Ascending aorta (tissue), 2 donors: ENCODE results near the gene CBR3. TPM values are rescaled to one million over a fixed set of nuclear protein-coding genes. Genes with fewer than 3 reads are reported as not detected.

Experiments used
- DNase-seq, 2 donors: peaks; one replicate each; pipeline ENCODE4 v3.0.0-alpha.2; 2019; ENCODE audit warnings: low spot score in 2 of 2
- H3K27ac ChIP-seq, 2 donors: fragments of 200-600 bp; sonication (generic); one replicate each; pipeline ENCODE4 v1.5.1; 2016 to 2017; ENCODE audit warnings: mild to moderate bottlenecking in 1 of 2
- H3K27me3 ChIP-seq: fragments of 200-600 bp; sonication (generic); one replicate; pipeline ENCODE4 v1.5.1; 2017
- H3K36me3 ChIP-seq, 2 donors: fragments of 200-600 bp; sonication (generic); one replicate each; pipeline ENCODE4 v1.5.1; 2016
- H3K4me1 ChIP-seq, 2 donors: fragments of 200-600 bp; sonication (generic); one replicate each; pipeline ENCODE4 v1.5.1; 2016 to 2017; ENCODE audit warnings: mild to moderate bottlenecking in 1 of 2
- H3K4me3 ChIP-seq, 2 donors: fragments of 200-600 bp; sonication (generic); one replicate each; pipeline ENCODE4 v1.5.1; 2016 to 2017; ENCODE audit warnings: mild to moderate bottlenecking in 1 of 2
- H3K9me3 ChIP-seq, 2 donors: fragments of 200-600 bp; sonication (generic); one replicate each; pipeline ENCODE4 v1.5.1; 2016
- intact Hi-C: fragments of 100-400 bp; cut with DNase I; formaldehyde crosslinking; loops from one replicate; pipeline ENCODE4 v1.15.1; 2023
- total RNA-seq: library from RNA; depleted of rRNA; stranded (reverse); fragments of >200 nt; gene quantifications from one replicate; pipeline ENCODE4 v1.1.0, GENCODE V29; 2016
- TF ChIP-seq, protein P1 (sequence below), 3 experiments: fragments of 200-600 bp in 2 of 3; fragments of 450-650 bp in 1 of 3; sonication (generic) in 2 of 3; IDR thresholded peaks; one replicate each; pipeline ENCODE4 v1.5.1; 2016 to 2019; ENCODE audit warnings: antibody characterized with exemption in 3 of 3, mild to moderate bottlenecking in 1 of 3, moderate library complexity in 1 of 3

Gene CBR3
- total RNA-seq, 1 donor from 2014 or later = 59.2 TPM

GRCh38 chr21:36166705-36167104, 31.8 kb downstream of the CBR3 start:
- TF ChIP-seq, protein P1, sequence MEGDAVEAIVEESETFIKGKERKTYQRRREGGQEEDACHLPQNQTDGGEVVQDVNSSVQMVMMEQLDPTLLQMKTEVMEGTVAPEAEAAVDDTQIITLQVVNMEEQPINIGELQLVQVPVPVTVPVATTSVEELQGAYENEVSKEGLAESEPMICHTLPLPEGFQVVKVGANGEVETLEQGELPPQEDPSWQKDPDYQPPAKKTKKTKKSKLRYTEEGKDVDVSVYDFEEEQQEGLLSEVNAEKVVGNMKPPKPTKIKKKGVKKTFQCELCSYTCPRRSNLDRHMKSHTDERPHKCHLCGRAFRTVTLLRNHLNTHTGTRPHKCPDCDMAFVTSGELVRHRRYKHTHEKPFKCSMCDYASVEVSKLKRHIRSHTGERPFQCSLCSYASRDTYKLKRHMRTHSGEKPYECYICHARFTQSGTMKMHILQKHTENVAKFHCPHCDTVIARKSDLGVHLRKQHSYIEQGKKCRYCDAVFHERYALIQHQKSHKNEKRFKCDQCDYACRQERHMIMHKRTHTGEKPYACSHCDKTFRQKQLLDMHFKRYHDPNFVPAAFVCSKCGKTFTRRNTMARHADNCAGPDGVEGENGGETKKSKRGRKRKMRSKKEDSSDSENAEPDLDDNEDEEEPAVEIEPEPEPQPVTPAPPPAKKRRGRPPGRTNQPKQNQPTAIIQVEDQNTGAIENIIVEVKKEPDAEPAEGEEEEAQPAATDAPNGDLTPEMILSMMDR (IDR thresholded peaks at IDR 0.05) = no peak
- no peak for DNase-seq
- H3K9me3 ChIP-seq = no peaks in the 10 kb centered on the region
- H3K27me3 ChIP-seq = no peaks in the 10 kb centered on the region
- H3K36me3 ChIP-seq = peaks cover 0 to 14% of the 10 kb centered on the region in 2 donors
- intact Hi-C loops = no loop called here
- H3K4me3 ChIP-seq = no peak overlapping the region
- H3K27ac ChIP-seq = no peak overlapping the region
- no peaks in the 10 kb centered on the region for H3K4me1 ChIP-seq

DNA sequence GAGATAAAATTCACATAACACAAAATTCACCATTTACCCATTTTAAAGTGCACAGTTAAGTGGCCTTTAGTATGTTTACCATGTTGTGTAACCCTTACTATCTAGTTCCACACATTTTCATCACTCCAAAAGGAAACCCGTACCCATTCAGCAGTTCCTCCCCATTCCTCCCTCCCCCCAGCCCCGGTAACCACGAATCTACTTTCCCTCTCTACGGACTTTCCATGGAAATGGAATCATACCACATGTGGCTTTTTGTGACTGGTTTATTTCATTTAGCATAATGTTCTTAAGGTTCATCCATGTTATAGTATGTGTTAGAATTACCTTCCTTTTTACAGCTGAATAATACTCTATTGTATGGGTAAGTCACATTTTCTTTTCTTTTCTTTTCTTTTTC, 32.7 kb downstream of the CBR3 start:
- H3K36me3 ChIP-seq = peaks cover 0 to 14% of the 10 kb centered on the region in 2 donors
- intact Hi-C loops = no loop called here
- H3K27ac ChIP-seq = no peak overlapping the region
- H3K4me3 ChIP-seq = no peak overlapping the region
- no peaks in the 10 kb centered on the region for H3K27me3 ChIP-seq
- TF ChIP-seq, protein P1 (IDR thresholded peaks at IDR 0.05) = no peak
- no peaks in the 10 kb centered on the region for H3K9me3 ChIP-seq
- no peaks in the 10 kb centered on the region for H3K4me1 ChIP-seq
- DNase-seq = no peak

DNA sequence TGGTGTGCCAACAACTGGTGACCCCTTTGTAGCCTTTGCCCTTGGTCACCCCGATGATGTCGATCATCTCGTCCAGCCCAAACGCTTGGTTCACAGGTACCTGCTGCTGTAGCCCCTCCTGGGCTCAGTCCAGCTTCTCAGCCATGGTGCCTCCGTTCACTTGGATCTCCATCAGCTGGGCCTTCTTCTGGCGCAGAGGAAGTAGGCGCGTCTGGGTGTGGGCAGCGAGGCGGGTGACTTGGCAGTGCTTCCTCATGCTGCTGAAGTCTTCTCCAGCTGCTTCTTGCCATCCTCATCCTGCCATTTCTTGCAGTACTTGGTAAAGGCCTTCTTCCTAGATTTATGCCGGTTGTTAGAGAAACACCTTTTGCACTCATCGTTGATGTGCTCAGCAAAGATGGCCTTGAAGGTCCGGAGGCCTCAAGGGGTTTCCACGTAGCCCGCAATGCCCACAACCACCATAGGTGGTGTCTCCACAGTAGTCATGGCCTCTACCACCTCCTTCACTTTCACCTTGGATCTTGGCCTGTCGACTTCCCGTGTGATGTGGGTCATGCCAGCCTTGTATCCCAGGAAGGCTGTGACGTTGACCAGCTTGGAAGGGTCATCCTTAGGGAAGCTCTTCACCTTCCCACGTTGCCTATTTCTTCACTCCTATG, 34.7 kb downstream of the CBR3 start:
- H3K36me3 ChIP-seq = peaks cover 0 to 14% of the 10 kb centered on the region in 2 donors
- no peak overlapping the region for H3K27ac ChIP-seq
- TF ChIP-seq, protein P1 (IDR thresholded peaks at IDR 0.05) = no peak
- no peaks in the 10 kb centered on the region for H3K9me3 ChIP-seq
- no peaks in the 10 kb centered on the region for H3K4me1 ChIP-seq
- H3K27me3 ChIP-seq = no peaks in the 10 kb centered on the region
- no peak overlapping the region for H3K4me3 ChIP-seq
- intact Hi-C loops = no loop called here
- DNase-seq = no peak

DNA sequence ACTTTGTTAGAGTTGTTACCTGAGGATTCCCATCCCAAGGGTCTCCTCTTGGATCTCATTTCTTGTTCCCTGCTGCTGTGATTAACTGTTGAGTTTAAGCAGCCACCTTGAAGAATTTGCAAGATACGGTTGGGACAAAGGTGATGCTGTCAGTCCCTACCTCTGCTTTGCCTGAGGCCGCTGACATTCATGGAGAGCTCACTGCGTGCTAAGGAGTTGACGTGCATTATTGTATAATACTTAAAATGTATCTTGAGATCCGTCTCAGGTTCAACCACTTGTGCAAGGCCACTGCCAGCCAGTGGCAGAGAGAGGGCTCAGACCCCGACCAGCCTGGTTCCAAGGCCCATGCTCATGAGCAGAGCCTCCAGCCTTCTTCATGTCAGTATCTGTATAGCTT, 35.9 kb downstream of the CBR3 start:
- Histone ChIP-seq H3K36me3 (peaks cover 0 to 14% of the 10 kb centered on the region in 2 donors), H3K27ac (no peak overlapping the region), H3K9me3 (no peaks in the 10 kb centered on the region), H3K27me3 (no peaks in the 10 kb centered on the region), H3K4me3 (no peak overlapping the region), H3K4me1 (no peaks in the 10 kb centered on the region)
- intact Hi-C loops = no loop called here
- TF ChIP-seq, protein P1 (IDR thresholded peaks at IDR 0.05) = no peak
- no peak for DNase-seq

DNA sequence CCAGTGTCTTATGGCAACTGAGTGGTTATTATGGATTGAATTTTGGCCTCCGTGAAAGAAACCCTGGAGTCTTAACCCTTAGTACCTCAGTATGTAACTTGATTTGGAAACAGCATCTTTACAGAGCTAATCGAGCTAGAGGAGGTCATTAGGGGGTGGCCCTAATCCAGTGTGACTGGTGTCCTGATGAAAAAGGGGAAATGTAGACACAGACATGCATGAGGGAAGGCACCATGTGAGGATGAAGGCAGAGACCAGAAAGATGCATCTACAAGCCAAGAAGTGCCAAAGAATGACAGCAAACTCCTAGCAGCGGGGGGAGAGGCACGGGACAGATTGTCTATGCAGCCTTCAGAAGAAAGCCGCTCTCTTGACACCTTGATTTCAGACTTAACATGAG, 36.5 kb downstream of the CBR3 start:
- H3K27me3 ChIP-seq = no peaks in the 10 kb centered on the region
- no peaks in the 10 kb centered on the region for H3K9me3 ChIP-seq
- H3K27ac ChIP-seq = no peak overlapping the region
- H3K36me3 ChIP-seq = peaks cover 0 to 10% of the 10 kb centered on the region in 2 donors
- no peak for DNase-seq
- no peaks in the 10 kb centered on the region for H3K4me1 ChIP-seq
- intact Hi-C loops = no loop called here
- TF ChIP-seq, protein P1 (IDR thresholded peaks at IDR 0.05) = no peak
- H3K4me3 ChIP-seq = no peak overlapping the region
